Sigmoid colon (tissue), 4 donors: Measurements from ENCODE around the gene MINDY4.

Experiments used
- EP300 ChIP-seq, 4 donors: sonication (generic); formaldehyde crosslinking; IDR thresholded peaks; one replicate each; pipeline ENCODE4 v1.6.1; 2017; ENCODE audit warnings: antibody characterized with exemption in 4 of 4
- TF ChIP-seq, protein P1 (sequence below), 4 experiments: fragments of 450-650 bp in 3 of 4; fragments of 200-600 bp in 1 of 4; IDR thresholded peaks; one replicate each; pipeline ENCODE4 v1.5.1; 2016 to 2019; ENCODE audit warnings: antibody characterized with exemption in 4 of 4, mild to moderate bottlenecking in 3 of 4, moderate library complexity in 2 of 4

DNA sequence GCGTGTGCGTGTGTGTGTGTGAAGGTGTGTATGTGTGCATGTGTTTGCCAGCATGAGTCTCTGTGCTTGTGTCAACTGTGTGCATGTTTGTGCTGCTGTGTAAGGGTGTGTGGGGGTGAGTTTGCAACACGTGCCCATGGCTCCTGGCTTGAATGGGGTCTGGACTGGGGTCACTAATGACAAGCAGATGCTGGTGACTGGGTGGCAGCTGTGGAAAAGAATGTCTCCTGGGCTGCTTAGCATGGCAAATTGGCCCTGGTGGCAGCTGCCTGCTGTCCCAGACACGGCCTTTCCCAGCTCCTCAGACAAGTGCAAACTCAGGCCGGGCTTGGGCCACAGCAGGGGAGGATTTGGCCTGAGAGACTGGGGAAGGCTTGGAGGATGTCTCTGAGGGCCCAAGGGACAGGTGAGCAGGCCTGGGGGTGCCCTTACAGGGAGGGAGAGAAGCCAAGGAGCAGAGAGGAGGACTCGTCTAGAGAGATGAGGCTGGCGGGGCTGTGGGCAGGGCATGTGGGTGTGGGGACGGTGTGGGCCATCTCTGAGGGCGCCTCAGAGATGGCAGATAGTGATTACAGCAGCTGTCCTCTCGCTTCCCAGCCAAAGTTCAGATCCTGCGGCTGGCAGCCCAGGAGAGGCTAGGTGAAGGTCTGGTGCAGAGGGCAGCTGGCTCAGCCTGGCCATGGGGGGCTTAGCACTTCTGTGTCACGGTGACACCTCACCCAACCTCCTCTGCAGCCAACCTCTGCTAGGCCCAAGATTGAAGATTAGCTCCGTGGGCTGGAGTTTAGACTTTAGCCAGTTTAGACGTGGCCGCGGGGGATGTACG is 142.0 kb downstream of the MINDY4 start:
- no peak for TF ChIP-seq EP300 (IDR thresholded peaks at IDR 0.05)
- TF ChIP-seq, protein P1, sequence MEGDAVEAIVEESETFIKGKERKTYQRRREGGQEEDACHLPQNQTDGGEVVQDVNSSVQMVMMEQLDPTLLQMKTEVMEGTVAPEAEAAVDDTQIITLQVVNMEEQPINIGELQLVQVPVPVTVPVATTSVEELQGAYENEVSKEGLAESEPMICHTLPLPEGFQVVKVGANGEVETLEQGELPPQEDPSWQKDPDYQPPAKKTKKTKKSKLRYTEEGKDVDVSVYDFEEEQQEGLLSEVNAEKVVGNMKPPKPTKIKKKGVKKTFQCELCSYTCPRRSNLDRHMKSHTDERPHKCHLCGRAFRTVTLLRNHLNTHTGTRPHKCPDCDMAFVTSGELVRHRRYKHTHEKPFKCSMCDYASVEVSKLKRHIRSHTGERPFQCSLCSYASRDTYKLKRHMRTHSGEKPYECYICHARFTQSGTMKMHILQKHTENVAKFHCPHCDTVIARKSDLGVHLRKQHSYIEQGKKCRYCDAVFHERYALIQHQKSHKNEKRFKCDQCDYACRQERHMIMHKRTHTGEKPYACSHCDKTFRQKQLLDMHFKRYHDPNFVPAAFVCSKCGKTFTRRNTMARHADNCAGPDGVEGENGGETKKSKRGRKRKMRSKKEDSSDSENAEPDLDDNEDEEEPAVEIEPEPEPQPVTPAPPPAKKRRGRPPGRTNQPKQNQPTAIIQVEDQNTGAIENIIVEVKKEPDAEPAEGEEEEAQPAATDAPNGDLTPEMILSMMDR (IDR thresholded peaks at IDR 0.05) = peak in 1 of 4 experiments; percentile 10
